Activated B cell treated with CpG ODN at 0.5 μM for 24 hours (primary cell): ENCODE results near the gene NAGA. TPM values are rescaled to one million over a fixed set of nuclear protein-coding genes. Genes with fewer than 3 reads are reported as not detected.
A peak's percentile ranks its signal among the peaks of the same experiment; 100 is the strongest.

ENCODE experiments used
- ATAC-seq: fragments of 200-7000 bp; cut with Tn5 transposase; one replicate; pipeline ENCODE4 v1.10.0; 2021; ENCODE audit warnings: low read depth, mild to moderate bottlenecking, moderate library complexity
- CTCF ChIA-PET: fragments of 350-600 bp; sonication (Branson Sonifier 250); formaldehyde crosslinking; loops from one replicate; lab custom pipeline; 2021; ENCODE audit warnings: antibody characterized with exemption; lab: Charles Lee
- POLR2A ChIA-PET: fragments of 350-600 bp; sonication (Branson Sonifier 250); formaldehyde crosslinking; loops from one replicate; lab custom pipeline; 2021; ENCODE audit warnings: antibody characterized with exemption; lab: Charles Lee
- DNase-seq: peaks from one replicate; pipeline ENCODE4 v3.0.0; 2022
- H3K27ac Mint-ChIP-seq: one replicate; pipeline ENCODE4 v1.8.0; 2020; ENCODE audit warnings: mixed read lengths
- H3K27me3 Mint-ChIP-seq: one replicate; pipeline ENCODE4 v1.8.0; 2021; ENCODE audit warnings: mixed read lengths
- H3K36me3 Mint-ChIP-seq: one replicate; pipeline ENCODE4 v1.8.0; 2021; ENCODE audit warnings: low read depth, mixed read lengths
- H3K4me1 Mint-ChIP-seq: one replicate; pipeline ENCODE4 v1.8.0; 2021; ENCODE audit warnings: mixed read lengths
- H3K4me3 Mint-ChIP-seq: one replicate; pipeline ENCODE4 v1.8.0; 2020; ENCODE audit warnings: mild to moderate bottlenecking, mixed read lengths
- H3K9me3 Mint-ChIP-seq: one replicate; pipeline ENCODE4 v1.8.0; 2020; ENCODE audit warnings: mixed read lengths
- intact Hi-C: fragments of 100-400 bp; cut with micrococcal nuclease; formaldehyde crosslinking; loops from one replicate; pipeline ENCODE4 v1.15.1; 2024
- total RNA-seq: library from RNA; stranded (reverse); gene quantifications from 2 replicates; pipeline ENCODE4 v1.2.3, GENCODE V29; 2022
- TF ChIP-seq, protein P1 (sequence below): fragments of 200-600 bp; IDR thresholded peaks from one replicate; pipeline ENCODE4 v1.8.0; 2022; ENCODE audit warnings: antibody characterized with exemption, mild to moderate bottlenecking

The NAGA gene
- total RNA-seq, 1 donor from 2014 or later = 26.8 TPM

GRCh38 chr22:42033263-42034181 lies 37.1 kb downstream of the NAGA start:
- Mint-ChIP-seq H3K27me3 (no peaks in the 10 kb centered on the region), H3K36me3 (peaks cover 5% of the 10 kb centered on the region), H3K9me3 (peaks cover 3% of the 10 kb centered on the region), H3K4me1 (peaks cover 35% of the 10 kb centered on the region), H3K4me3 (no peak overlapping the region), H3K27ac (no peak overlapping the region)
- ChIA-PET CTCF (no interaction called here), POLR2A (interaction anchor here (1.3 to 1.5 kb wide), 3 partner anchors 9 to 46 kb away, joined by 3 to 7 read pairs (median 4); partner anchors contain the start of genes SMDT1 and WBP2NL)
- intact Hi-C loops = loop anchor here (5.0 kb wide), 1 partner anchor 36 kb away; the partner anchor contains the start of gene WBP2NL
- DNase-seq (no peak), ATAC-seq (no peak)
- TF ChIP-seq, protein P1, sequence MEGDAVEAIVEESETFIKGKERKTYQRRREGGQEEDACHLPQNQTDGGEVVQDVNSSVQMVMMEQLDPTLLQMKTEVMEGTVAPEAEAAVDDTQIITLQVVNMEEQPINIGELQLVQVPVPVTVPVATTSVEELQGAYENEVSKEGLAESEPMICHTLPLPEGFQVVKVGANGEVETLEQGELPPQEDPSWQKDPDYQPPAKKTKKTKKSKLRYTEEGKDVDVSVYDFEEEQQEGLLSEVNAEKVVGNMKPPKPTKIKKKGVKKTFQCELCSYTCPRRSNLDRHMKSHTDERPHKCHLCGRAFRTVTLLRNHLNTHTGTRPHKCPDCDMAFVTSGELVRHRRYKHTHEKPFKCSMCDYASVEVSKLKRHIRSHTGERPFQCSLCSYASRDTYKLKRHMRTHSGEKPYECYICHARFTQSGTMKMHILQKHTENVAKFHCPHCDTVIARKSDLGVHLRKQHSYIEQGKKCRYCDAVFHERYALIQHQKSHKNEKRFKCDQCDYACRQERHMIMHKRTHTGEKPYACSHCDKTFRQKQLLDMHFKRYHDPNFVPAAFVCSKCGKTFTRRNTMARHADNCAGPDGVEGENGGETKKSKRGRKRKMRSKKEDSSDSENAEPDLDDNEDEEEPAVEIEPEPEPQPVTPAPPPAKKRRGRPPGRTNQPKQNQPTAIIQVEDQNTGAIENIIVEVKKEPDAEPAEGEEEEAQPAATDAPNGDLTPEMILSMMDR = no peak

DNA sequence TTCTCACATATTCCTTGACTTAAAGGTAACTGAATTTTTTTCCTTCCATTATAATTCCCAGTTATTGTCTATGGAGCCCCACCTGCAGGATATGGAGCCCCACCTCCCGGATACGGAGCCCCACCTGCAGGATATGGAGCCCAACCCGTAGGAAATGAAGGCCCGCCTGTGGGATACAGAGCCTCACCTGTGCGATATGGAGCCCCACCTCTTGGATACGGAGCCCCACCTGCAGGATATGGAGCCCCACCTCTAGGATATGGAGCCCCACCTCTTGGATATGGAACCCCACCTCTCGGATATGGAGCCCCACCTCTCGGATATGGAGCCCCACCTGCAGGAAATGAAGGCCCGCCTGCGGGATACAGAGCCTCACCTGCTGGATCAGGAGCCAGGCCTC lies 43.9 kb downstream of the NAGA start:
- ChIA-PET POLR2A (no interaction called here), CTCF (no interaction called here)
- Mint-ChIP-seq H3K4me1 (peaks cover 33% of the 10 kb centered on the region), H3K27ac (no peak overlapping the region), H3K36me3 (peaks cover 6% of the 10 kb centered on the region), H3K27me3 (no peaks in the 10 kb centered on the region), H3K9me3 (no peaks in the 10 kb centered on the region), H3K4me3 (no peak overlapping the region)
- intact Hi-C loops = no loop called here
- DNase-seq (no peak), ATAC-seq (no peak)
- TF ChIP-seq, protein P1 = no peak

DNA sequence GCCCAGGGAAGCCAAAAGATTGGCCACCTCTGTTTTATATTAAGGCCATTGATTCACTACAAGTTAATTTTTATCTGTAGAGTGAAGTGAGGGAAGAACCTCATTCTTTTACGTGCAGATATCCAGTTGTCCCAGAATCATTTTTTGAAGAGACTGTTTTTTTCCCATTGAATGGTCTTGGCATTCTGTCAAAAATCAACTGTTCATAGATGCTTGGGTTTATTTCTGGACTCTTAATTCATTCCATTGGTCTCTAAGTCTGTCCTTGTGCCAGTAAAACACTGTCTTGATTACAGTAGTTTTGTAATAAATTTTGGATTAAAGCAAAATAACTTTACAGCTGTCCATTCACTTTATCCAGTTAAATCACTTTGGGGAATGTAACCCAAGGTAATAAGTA lies 45.2 kb downstream of the NAGA start:
- DNase-seq (no peak), ATAC-seq (no peak)
- Mint-ChIP-seq H3K4me3 (no peak overlapping the region), H3K36me3 (peaks cover 6% of the 10 kb centered on the region), H3K4me1 (peaks cover 23% of the 10 kb centered on the region), H3K9me3 (no peaks in the 10 kb centered on the region), H3K27me3 (no peaks in the 10 kb centered on the region), H3K27ac (no peak overlapping the region)
- intact Hi-C loops = no loop called here
- CTCF ChIA-PET = no interaction called here
- TF ChIP-seq, protein P1 = no peak
- POLR2A ChIA-PET = interaction anchor here (0.5 kb wide), 1 partner anchor 274 kb away, joined by 6 read pairs; no protein-coding TSS in a partner anchor

DNA sequence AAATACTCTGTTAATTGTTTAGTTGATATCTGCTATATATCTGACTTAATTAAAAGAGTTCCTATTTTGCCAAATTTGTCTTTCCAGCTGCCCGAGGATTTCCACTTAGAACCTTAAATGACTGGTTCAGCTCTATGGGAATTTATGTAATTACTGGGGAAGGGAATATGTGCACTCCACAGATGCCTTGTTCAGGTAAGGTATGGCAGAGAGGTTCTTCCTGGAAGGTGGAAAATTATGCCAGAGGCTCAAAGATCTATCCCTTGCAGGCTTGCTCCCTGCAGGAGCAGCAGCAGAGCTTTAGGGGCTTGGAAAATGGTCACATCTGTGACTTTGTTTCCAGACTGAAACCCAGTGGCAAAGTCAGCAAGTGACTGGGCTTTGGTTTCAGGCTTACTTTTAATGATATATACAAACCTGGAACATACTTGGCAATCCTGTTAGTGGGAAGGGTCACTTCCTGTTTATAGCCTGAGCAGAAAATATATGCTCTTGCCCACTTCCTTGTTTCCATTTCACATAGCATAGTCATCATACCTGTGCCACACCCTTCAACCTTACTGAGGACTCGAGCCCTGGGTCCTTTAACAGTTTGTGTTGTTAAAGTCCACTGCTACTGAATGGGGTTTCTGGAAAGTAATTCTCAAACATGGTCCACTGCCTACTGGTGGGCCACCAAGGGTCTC lies 48.3 kb downstream of the NAGA start:
- Mint-ChIP-seq H3K36me3 (peaks cover 3% of the 10 kb centered on the region), H3K4me3 (peak overlapping the region; percentile 32), H3K9me3 (no peaks in the 10 kb centered on the region), H3K4me1 (peaks cover 19% of the 10 kb centered on the region), H3K27ac (peak overlapping the region; percentile 59), H3K27me3 (no peaks in the 10 kb centered on the region)
- DNase-seq = no peak
- intact Hi-C loops = no loop called here
- TF ChIP-seq, protein P1 = no peak
- POLR2A ChIA-PET = interaction anchor here (0.6 to 1.5 kb wide), 2 partner anchors 8 to 62 kb away, joined by 8 to 11 read pairs; no protein-coding TSS in a partner anchor
- CTCF ChIA-PET = no interaction called here
- peak; percentile 77 for ATAC-seq

DNA sequence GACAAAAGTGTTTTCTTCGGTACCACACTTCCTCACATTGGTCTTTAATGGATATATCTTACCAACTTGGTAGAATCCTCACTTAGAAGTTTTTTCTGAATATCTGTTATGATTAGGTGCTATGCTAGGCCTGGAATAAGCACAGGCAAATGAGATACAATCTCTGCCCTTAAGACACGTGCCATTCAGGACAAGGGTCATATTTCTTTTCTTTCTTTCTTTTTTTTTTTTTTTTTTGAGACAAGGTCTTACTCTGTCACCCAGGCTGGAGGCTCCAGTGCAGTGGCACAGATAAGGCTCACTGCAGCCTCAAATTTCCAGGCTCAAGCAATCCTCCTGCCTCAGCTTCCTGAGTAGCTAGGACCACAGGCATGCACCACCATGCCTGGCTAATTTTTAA lies 49.0 kb downstream of the NAGA start:
- ChIA-PET CTCF (no interaction called here), POLR2A (interaction anchor here (0.6 to 1.5 kb wide), 2 partner anchors 9 to 63 kb away, joined by 8 to 11 read pairs; no protein-coding TSS in a partner anchor)
- intact Hi-C loops = no loop called here
- Mint-ChIP-seq H3K4me1 (peaks cover 19% of the 10 kb centered on the region), H3K27me3 (no peaks in the 10 kb centered on the region), H3K27ac (no peak overlapping the region), H3K9me3 (no peaks in the 10 kb centered on the region), H3K36me3 (no peaks in the 10 kb centered on the region), H3K4me3 (no peak overlapping the region)
- DNase-seq = no peak
- no peak for ATAC-seq
- TF ChIP-seq, protein P1 = no peak
